Measurements from ENCODE around the gene DEDD2.

Gene DEDD2

GRCh38 chr19:42248270-42249148 is 31.0 kb upstream of the DEDD2 start:
- no peak for DNase-seq

- no peak for DNase-seq
These were observed 30.2 kb upstream of the DEDD2 start for GRCh38 chr19:42247640-42248199.

GRCh38 chr19:42246922-42247639 is 29.6 kb upstream of the DEDD2 start:
- DNase-seq, result no peak

GRCh38 chr19:42246143-42246921 is 28.9 kb upstream of the DEDD2 start:
- no peak for DNase-seq

- DNase-seq, result no peak
These were observed 27.8 kb upstream of the DEDD2 start for GRCh38 chr19:42245231-42245630.

- DNase-seq, result peak; percentile 87
These were observed 27.1 kb upstream of the DEDD2 start for GRCh38 chr19:42244347-42245220.

- DNase-seq, result peak; percentile 91
These were observed 25.3 kb upstream of the DEDD2 start, which contains the start of gene GSK3A for GRCh38 chr19:42242512-42243409. Gene GSK3A, minus strand, starts transcription at chr19:42242602. Its CDS starts 137 bp downstream, at chr19:42242465.

- no peak for DNase-seq
These were observed 24.6 kb upstream of the DEDD2 start for GRCh38 chr19:42242069-42242511.

GRCh38 chr19:42241279-42241678 is 23.8 kb upstream of the DEDD2 start:
- no peak for DNase-seq

- no peak for DNase-seq
These were observed 22.2 kb upstream of the DEDD2 start for GRCh38 chr19:42239544-42240220.

- no peak for DNase-seq
These were observed 17.7 kb upstream of the DEDD2 start for GRCh38 chr19:42235181-42235580.

- no peak for DNase-seq
These were observed 16.9 kb upstream of the DEDD2 start for GRCh38 chr19:42234364-42234763.

- DNase-seq, result no peak
These were observed 16.3 kb upstream of the DEDD2 start for GRCh38 chr19:42233678-42234292.

- DNase-seq, result no peak
These were observed 15.6 kb upstream of the DEDD2 start for GRCh38 chr19:42233106-42233505.

GRCh38 chr19:42232435-42232834 is 15.0 kb upstream of the DEDD2 start:
- no peak for DNase-seq

GRCh38 chr19:42230571-42230970 is 13.1 kb upstream of the DEDD2 start:
- no peak for DNase-seq

GRCh38 chr19:42229855-42230351 is 12.4 kb upstream of the DEDD2 start:
- DNase-seq, result no peak

- no peak for DNase-seq
These were observed 11.9 kb upstream of the DEDD2 start for GRCh38 chr19:42229301-42229854.

GRCh38 chr19:42228641-42229040 is 11.2 kb upstream of the DEDD2 start:
- no peak for DNase-seq

Measured in activated T-cell treated with anti-CD3 and anti-CD28 coated beads for 4 hours (primary cell).